Measurements from ENCODE around the gene HDHD3.

The HDHD3 gene

DNA sequence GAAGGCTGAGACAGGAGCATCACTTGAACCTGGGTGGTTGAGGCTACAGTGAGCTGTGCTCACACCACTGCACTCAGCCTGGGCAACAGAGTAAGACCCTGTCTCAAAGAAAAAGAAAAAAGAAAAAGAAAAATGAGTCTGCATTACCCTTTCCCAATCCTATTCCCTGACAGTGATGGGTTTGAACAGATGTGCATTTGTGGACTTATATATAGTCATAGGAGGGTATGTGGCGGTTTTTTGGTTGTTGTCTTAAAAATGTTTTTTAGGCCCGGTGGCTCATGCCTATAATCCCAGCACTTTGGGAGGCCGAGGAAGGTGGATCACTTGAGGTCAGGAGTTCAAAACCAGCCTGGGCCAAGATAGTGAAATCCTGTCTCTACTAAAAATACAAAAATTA lies 13.4 kb downstream of the HDHD3 start:
- no peak for TF ChIP-seq CTCF (conservative IDR thresholded peaks at IDR 0.05; ENCODE audit: low read depth, low read length)
- no peak overlapping the region for H3K4me2 ChIP-seq
- H4K20me1 ChIP-seq (ENCODE audit: insufficient read depth) = no peaks in the 10 kb centered on the region
- no peaks in the 10 kb centered on the region for H3K36me3 ChIP-seq (ENCODE audit: insufficient read depth)
- H3K4me1 ChIP-seq (ENCODE audit: low read depth, poor library complexity, severe bottlenecking) = no peaks in the 10 kb centered on the region
- no peaks in the 10 kb centered on the region for H3K79me2 ChIP-seq (ENCODE audit: insufficient read depth, low read depth)
- H3K4me3 ChIP-seq (IDR thresholded peaks at IDR 0.05; ENCODE audit: insufficient read depth, low read depth, low read length) = no peak overlapping the region
- H2AFZ ChIP-seq (ENCODE audit: low read depth) = no peak overlapping the region
- H3K9ac ChIP-seq = no peak overlapping the region
- no peaks in the 10 kb centered on the region for H3K27me3 ChIP-seq (ENCODE audit: insufficient read depth, low read depth)
- H3K27ac ChIP-seq = no peak overlapping the region

- Histone ChIP-seq H3K4me3 (IDR thresholded peaks at IDR 0.05; ENCODE audit: insufficient read depth, low read depth, low read length) (no peak overlapping the region), H3K27ac (no peak overlapping the region), H3K4me1 (ENCODE audit: low read depth, poor library complexity, severe bottlenecking) (no peaks in the 10 kb centered on the region), H3K27me3 (ENCODE audit: insufficient read depth, low read depth) (no peaks in the 10 kb centered on the region), H3K9ac (no peak overlapping the region), H3K4me2 (no peak overlapping the region), H2AFZ (ENCODE audit: low read depth) (no peak overlapping the region), H4K20me1 (ENCODE audit: insufficient read depth) (no peaks in the 10 kb centered on the region), H3K79me2 (ENCODE audit: insufficient read depth, low read depth) (no peaks in the 10 kb centered on the region), H3K36me3 (ENCODE audit: insufficient read depth) (no peaks in the 10 kb centered on the region)
- no peak for TF ChIP-seq CTCF (conservative IDR thresholded peaks at IDR 0.05; ENCODE audit: low read depth, low read length)
Observed at GRCh38 chr9:113361304-113362018, 15.3 kb downstream of the HDHD3 start.

DNA sequence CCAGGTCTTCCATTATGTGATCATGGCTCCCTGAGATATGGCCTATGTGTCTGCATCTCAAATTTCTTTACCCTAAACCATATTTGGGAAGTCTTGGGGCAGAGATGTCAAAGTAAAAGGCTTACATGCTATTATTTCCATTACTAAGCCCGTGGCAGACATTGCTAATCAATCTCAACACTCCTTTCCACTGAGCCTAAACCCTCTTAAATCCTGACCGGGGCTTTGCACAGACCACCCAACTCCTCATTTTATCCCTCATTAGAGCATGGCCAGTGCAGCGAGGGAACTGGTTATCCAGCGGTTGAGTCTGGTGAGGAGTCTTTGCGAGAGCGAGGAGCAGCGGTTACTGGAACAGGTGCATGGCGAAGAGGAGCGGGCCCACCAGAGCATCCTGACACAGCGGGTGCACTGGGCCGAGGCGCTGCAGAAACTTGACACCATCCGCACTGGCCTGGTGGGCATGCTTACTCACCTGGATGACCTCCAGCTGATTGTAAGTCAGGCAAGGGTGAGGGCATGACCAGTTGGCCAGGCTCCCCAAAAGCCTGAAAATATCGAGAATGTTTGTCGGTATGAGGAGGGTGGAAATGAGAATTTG lies 16.4 kb downstream of the HDHD3 start:
- H3K79me2 ChIP-seq (ENCODE audit: insufficient read depth, low read depth) = no peaks in the 10 kb centered on the region
- no peak overlapping the region for H2AFZ ChIP-seq (ENCODE audit: low read depth)
- H3K36me3 ChIP-seq (ENCODE audit: insufficient read depth) = no peaks in the 10 kb centered on the region
- H3K4me2 ChIP-seq = no peak overlapping the region
- H3K27ac ChIP-seq = no peak overlapping the region
- no peak overlapping the region for H3K4me3 ChIP-seq (IDR thresholded peaks at IDR 0.05; ENCODE audit: insufficient read depth, low read depth, low read length)
- H4K20me1 ChIP-seq (ENCODE audit: insufficient read depth) = no peaks in the 10 kb centered on the region
- H3K4me1 ChIP-seq (ENCODE audit: low read depth, poor library complexity, severe bottlenecking) = no peaks in the 10 kb centered on the region
- no peak overlapping the region for H3K9ac ChIP-seq
- TF ChIP-seq CTCF (conservative IDR thresholded peaks at IDR 0.05; ENCODE audit: low read depth, low read length) = no peak
- H3K27me3 ChIP-seq (ENCODE audit: insufficient read depth, low read depth) = no peaks in the 10 kb centered on the region

- no peaks in the 10 kb centered on the region for H3K27me3 ChIP-seq (ENCODE audit: insufficient read depth, low read depth)
- H3K9ac ChIP-seq = no peak overlapping the region
- no peak overlapping the region for H3K27ac ChIP-seq
- no peak overlapping the region for H3K4me2 ChIP-seq
- no peaks in the 10 kb centered on the region for H3K4me1 ChIP-seq (ENCODE audit: low read depth, poor library complexity, severe bottlenecking)
- H3K36me3 ChIP-seq (ENCODE audit: insufficient read depth) = no peaks in the 10 kb centered on the region
- no peak overlapping the region for H3K4me3 ChIP-seq (IDR thresholded peaks at IDR 0.05; ENCODE audit: insufficient read depth, low read depth, low read length)
- TF ChIP-seq CTCF (conservative IDR thresholded peaks at IDR 0.05; ENCODE audit: low read depth, low read length) = no peak
- H3K79me2 ChIP-seq (ENCODE audit: insufficient read depth, low read depth) = no peaks in the 10 kb centered on the region
- H2AFZ ChIP-seq (ENCODE audit: low read depth) = no peak overlapping the region
- H4K20me1 ChIP-seq (ENCODE audit: insufficient read depth) = no peaks in the 10 kb centered on the region
Observed at GRCh38 chr9:113359385-113359784, 17.4 kb downstream of the HDHD3 start.

Measured in KMS-11 (cell line).